ENCODE measurements around the gene KIAA1549.

DNA sequence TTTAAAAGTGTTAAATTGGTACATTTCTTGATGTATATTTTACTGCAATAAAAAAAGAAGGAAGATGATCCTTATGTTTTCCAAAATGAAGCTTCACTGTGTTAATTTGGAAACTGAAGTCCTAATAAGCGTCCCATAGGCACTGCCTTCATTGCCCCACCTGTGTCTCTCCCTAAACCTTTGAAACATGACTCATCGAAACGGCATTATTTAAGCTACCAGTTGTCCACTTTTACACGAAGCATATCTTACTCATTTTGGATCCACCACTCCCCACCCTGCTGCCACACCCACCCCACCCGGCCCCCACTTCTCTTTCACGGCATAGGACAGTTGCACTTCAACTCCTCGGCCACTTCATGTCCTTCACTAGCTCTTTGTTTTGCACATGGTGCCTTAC is 85.5 kb downstream of the KIAA1549 start:
- TF ChIP-seq, protein P1, sequence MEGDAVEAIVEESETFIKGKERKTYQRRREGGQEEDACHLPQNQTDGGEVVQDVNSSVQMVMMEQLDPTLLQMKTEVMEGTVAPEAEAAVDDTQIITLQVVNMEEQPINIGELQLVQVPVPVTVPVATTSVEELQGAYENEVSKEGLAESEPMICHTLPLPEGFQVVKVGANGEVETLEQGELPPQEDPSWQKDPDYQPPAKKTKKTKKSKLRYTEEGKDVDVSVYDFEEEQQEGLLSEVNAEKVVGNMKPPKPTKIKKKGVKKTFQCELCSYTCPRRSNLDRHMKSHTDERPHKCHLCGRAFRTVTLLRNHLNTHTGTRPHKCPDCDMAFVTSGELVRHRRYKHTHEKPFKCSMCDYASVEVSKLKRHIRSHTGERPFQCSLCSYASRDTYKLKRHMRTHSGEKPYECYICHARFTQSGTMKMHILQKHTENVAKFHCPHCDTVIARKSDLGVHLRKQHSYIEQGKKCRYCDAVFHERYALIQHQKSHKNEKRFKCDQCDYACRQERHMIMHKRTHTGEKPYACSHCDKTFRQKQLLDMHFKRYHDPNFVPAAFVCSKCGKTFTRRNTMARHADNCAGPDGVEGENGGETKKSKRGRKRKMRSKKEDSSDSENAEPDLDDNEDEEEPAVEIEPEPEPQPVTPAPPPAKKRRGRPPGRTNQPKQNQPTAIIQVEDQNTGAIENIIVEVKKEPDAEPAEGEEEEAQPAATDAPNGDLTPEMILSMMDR (IDR thresholded peaks at IDR 0.05), result no peak
- TF ChIP-seq POLR2A (IDR thresholded peaks at IDR 0.05) (no peak), EP300 (IDR thresholded peaks at IDR 0.05) (no peak)

Data from tibial nerve (tissue), 4 donors.